ENCODE results near the gene PPT1.

GRCh38 chr1:40090652-40091355 is 6.2 kb downstream of the PPT1 start:
- TF ChIP-seq CTCF (optimal IDR thresholded peaks at IDR 0.05 in 1 of 3, IDR thresholded peaks at IDR 0.05 in 1 of 3, conservative IDR thresholded peaks at IDR 0.05 in 1 of 3; ENCODE audit: extremely low read depth in 1 of 3, insufficient read depth in 2 of 3, low read length in 3 of 3) (no peak), EZH2 (IDR thresholded peaks at IDR 0.05; ENCODE audit: low read length) (no peak)

Measured in keratinocyte (primary cell).